K562 (cell line): ENCODE results near the gene THSD8. TPM values are rescaled to one million over a fixed set of nuclear protein-coding genes. Genes with fewer than 3 reads are reported as not detected.

Experiments
- ATAC-seq: fragments of 200-7000 bp; cut with Tn5 transposase; 3 replicates; pipeline ENCODE4 v1.9.1; 2020; ENCODE audit warnings: moderate library complexity
- BruUV-seq: library from RNA; stranded (reverse); fragments of 400-500 nt; replicated peaks from 2 replicates; lab custom pipeline; 2021; lab: Mats Ljungman, UMichigan
- CTCF ChIA-PET: fragments of 300-600 bp; formaldehyde crosslinking; extraction: SDS; loops from one replicate; lab custom pipeline; 2021; ENCODE audit warnings: low intra/inter-chr PET ratio; lab: Yijun Ruan, JAX
- POLR2A ChIA-PET: fragments of 300-600, 350-650 bp; sonication (Branson Sonifier 250); formaldehyde crosslinking; extraction: SDS; loops from one replicate; lab custom pipeline; 2021; ENCODE audit warnings: antibody characterized with exemption, inconsistent platforms; lab: Yijun Ruan, JAX
- DNase-seq, 4 experiments: peaks; one replicate each; pipeline versions ENCODE4 v3.0.0 to v3.0.0-alpha.2; 2011 to 2018; ENCODE audit warnings: low spot score in 3 of 4, mixed read lengths in 3 of 4; ENCODE audit errors: extremely low read depth in 1 of 4
- FAIRE-seq: peaks from 2 replicates; lab custom pipeline; 2011; peaks lifted over from hg19 to GRCh38; lab: Jason Lieb, UNC
- H2AFZ ChIP-seq: 2 replicates; pipeline ENCODE4 v1.6.0; 2011; ENCODE audit warnings: low read depth, low read length, control low read depth, inconsistent platforms
- H3K27ac ChIP-seq: fragments of 200-600 bp; 3 replicates; pipeline ENCODE4 v1.8.0; 2011; ENCODE audit warnings: low read depth, mild to moderate bottlenecking, control low read depth, inconsistent platforms, low read length, moderate library complexity, mixed read lengths; ENCODE audit errors: extremely low read depth
- H3K27me3 ChIP-seq, 2 experiments: fragments of 300-600 bp in 1 of 2; 2 replicates in 1 of 2; 3 replicates in 1 of 2; pipeline versions ENCODE4 v1.6.0 to v1.8.0; 2011; ENCODE audit warnings: inconsistent platforms in 2 of 2, low read length in 2 of 2, mild to moderate bottlenecking in 1 of 2, mixed read lengths in 1 of 2, moderate library complexity in 1 of 2; ENCODE audit not compliant: control insufficient read depth in 2 of 2, insufficient read depth in 2 of 2
- H3K36me3 ChIP-seq: fragments of 300-600 bp; 3 replicates; pipeline ENCODE4 v1.8.0; 2011; ENCODE audit warnings: mild to moderate bottlenecking, low read length, inconsistent platforms; ENCODE audit not compliant: control insufficient read depth, insufficient read depth
- H3K4me1 ChIP-seq, 2 experiments: fragments of 200-600 bp in 1 of 2; replicated peaks in 1 of 2; 2 replicates in 1 of 2; 3 replicates in 1 of 2; pipeline versions ENCODE4 v1.5.1 to v1.8.0; 2011; ENCODE audit warnings: inconsistent platforms in 2 of 2, low read length in 2 of 2, mild to moderate bottlenecking in 1 of 2, mixed read lengths in 1 of 2, moderate library complexity in 1 of 2; ENCODE audit not compliant: control insufficient read depth in 2 of 2, insufficient read depth in 2 of 2
- H3K4me2 ChIP-seq: 2 replicates; pipeline ENCODE4 v1.6.1; 2011; ENCODE audit warnings: low read length, control low read depth, inconsistent platforms, mixed read lengths; ENCODE audit not compliant: insufficient read depth
- H3K4me3 ChIP-seq: fragments of 200-600 bp; sonication (generic), shearing (Covaris generic); 2 replicates; pipeline ENCODE4 v1.5.1; 2016; ENCODE audit warnings: control low read depth, inconsistent platforms
- H3K79me2 ChIP-seq: fragments of 200-600 bp; 3 replicates; pipeline ENCODE4 v1.8.0; 2011; ENCODE audit warnings: low read length, inconsistent platforms; ENCODE audit not compliant: control insufficient read depth, insufficient read depth
- H3K9ac ChIP-seq, 2 experiments: 2 replicates each; pipeline versions ENCODE4 v1.6.0 to v1.6.1; 2011; ENCODE audit warnings: low read depth in 2 of 2, low read length in 2 of 2, control low read depth in 1 of 2, inconsistent platforms in 1 of 2, mild to moderate bottlenecking in 1 of 2, mixed read lengths in 1 of 2; ENCODE audit not compliant: insufficient read depth in 1 of 2
- H3K9me1 ChIP-seq: one replicate; pipeline ENCODE4 v1.6.0; 2011; ENCODE audit warnings: inconsistent platforms, mild to moderate bottlenecking, low read length, moderate library complexity; ENCODE audit not compliant: control insufficient read depth, insufficient read depth
- H3K9me3 ChIP-seq: replicated peaks from 2 replicates; pipeline ENCODE4 v1.5.1; 2011; ENCODE audit warnings: low read depth, low read length, inconsistent platforms; ENCODE audit not compliant: control insufficient read depth, insufficient read depth
- H4K20me1 ChIP-seq: replicated peaks from 2 replicates; pipeline ENCODE4 v1.6.1; 2011; ENCODE audit warnings: low read length, inconsistent platforms, mixed read lengths; ENCODE audit not compliant: control insufficient read depth, insufficient read depth
- BMI1 ChIP-seq: fragments of 150-350 bp; IDR thresholded peaks from 2 replicates; pipeline ENCODE4 v1.6.1; 2014; ENCODE audit warnings: low read length
- EHMT2 ChIP-seq: fragments of 450-650 bp; IDR thresholded peaks from 2 replicates; pipeline ENCODE4 v1.6.1; 2018; ENCODE audit warnings: antibody characterized with exemption
- EP300 ChIP-seq: IDR thresholded peaks from 2 replicates; pipeline ENCODE4 v1.6.1; 2012; ENCODE audit warnings: low read length, improper control_type of control experiment
- GTF2E2 ChIP-seq: fragments of 200-800 bp; sonication (Bioruptor generic); IDR thresholded peaks from 2 replicates; pipeline ENCODE4 v1.6.1; 2016; ENCODE audit warnings: missing genetic modification characterization, missing compliant biosample characterization
- HNRNPLL ChIP-seq: fragments of 200-400 bp; formaldehyde crosslinking; IDR thresholded peaks from 2 replicates; pipeline ENCODE4 v1.6.1; 2017; ENCODE audit warnings: low read length, low read depth, mild to moderate bottlenecking; ENCODE audit not compliant: poor library complexity, severe bottlenecking
- KHSRP ChIP-seq: fragments of 450-650 bp; IDR thresholded peaks from 2 replicates; pipeline ENCODE4 v1.6.1; 2017
- MTA1 ChIP-seq: fragments of 450-650 bp; IDR thresholded peaks from 2 replicates; pipeline ENCODE4 v1.6.1; 2017; ENCODE audit warnings: borderline replicate concordance
- NCOA4 ChIP-seq: fragments of 450-650 bp; IDR thresholded peaks from 2 replicates; pipeline ENCODE4 v1.6.1; 2018; ENCODE audit warnings: mild to moderate bottlenecking; ENCODE audit not compliant: partially characterized antibody
- PHF8 ChIP-seq: fragments of 200-600 bp; sonication (generic); IDR thresholded peaks from 2 replicates; pipeline ENCODE4 v1.6.1; 2012; ENCODE audit warnings: mixed run types, mild to moderate bottlenecking, inconsistent platforms, low read length, moderate library complexity, borderline replicate concordance
- RFX7 ChIP-seq: fragments of 250-450 bp; sonication (Bioruptor Pico); IDR thresholded peaks from 2 replicates; pipeline ENCODE4 v1.5.1; 2021; ENCODE audit warnings: mild to moderate bottlenecking
- TEAD1 ChIP-seq, 2 experiments: fragments of 450-650 bp in 1 of 2; sonication (generic) in 1 of 2; formaldehyde crosslinking; IDR thresholded peaks; 2 replicates each; pipeline versions ENCODE4 v1.4.0 to v1.8.0; 2020 to 2022; ENCODE audit warnings: mild to moderate bottlenecking in 2 of 2, missing genetic modification reagents in 1 of 2
- ZKSCAN3 ChIP-seq: fragments of 250-450 bp; sonication (Bioruptor Pico); IDR thresholded peaks from 2 replicates; pipeline ENCODE4 v1.4.0; 2020
- ZNF124 ChIP-seq: sonication (generic); formaldehyde crosslinking; IDR thresholded peaks from 2 replicates; pipeline ENCODE4 v1.8.1; 2022; ENCODE audit warnings: missing genetic modification reagents
- ZNF274 ChIP-seq: IDR thresholded peaks from 2 replicates; pipeline ENCODE4 v1.6.1; 2011; ENCODE audit warnings: low read depth, mild to moderate bottlenecking, low read length, moderate library complexity, borderline replicate concordance
- ZNF354B ChIP-seq: fragments of 250-450 bp; sonication (Bioruptor Pico); IDR thresholded peaks from 2 replicates; pipeline ENCODE4 v1.4.0; 2020
- ZNF507 ChIP-seq: conservative IDR thresholded peaks from 2 replicates; pipeline ENCODE4 v1.6.1; 2017; ENCODE audit warnings: missing genetic modification characterization, missing compliant biosample characterization
- ZNF586 ChIP-seq: fragments of 450-650 bp; formaldehyde crosslinking; conservative IDR thresholded peaks from 2 replicates; pipeline ENCODE4 v1.4.0; 2020; ENCODE audit warnings: mild to moderate bottlenecking, moderate library complexity
- ZNF766 ChIP-seq: fragments of 200-800 bp; sonication (Bioruptor generic); conservative IDR thresholded peaks from 2 replicates; pipeline ENCODE4 v1.6.1; 2016; ENCODE audit warnings: missing genetic modification characterization, missing compliant biosample characterization
- ZNF79 ChIP-seq: fragments of 250-450 bp; sonication (Bioruptor Pico); IDR thresholded peaks from 2 replicates; pipeline ENCODE4 v1.4.0; 2020; ENCODE audit warnings: low read depth, mild to moderate bottlenecking, moderate library complexity
- WGBS: fragments of 100-300 bp; shearing (Covaris generic); methylation state at CpG from one replicate; pipeline ENCODE4 v1.1.6; 2016; ENCODE audit warnings: low coverage, mixed read lengths; ENCODE audit not compliant: insufficient coverage; ENCODE audit errors: missing lambda C conversion rate; 5-methylcytosine and 5-hydroxymethylcytosine counted together
- in situ Hi-C: fragments of 300-500 bp; cut with MboI; formaldehyde crosslinking; loops from 4 replicates; pipeline ENCODE4 v1.15.0; 2018; ENCODE audit warnings: inconsistent platforms, mixed read lengths
- intact Hi-C: fragments of 100-400 bp; cut with micrococcal nuclease; formaldehyde crosslinking; loops from 2 replicates; pipeline ENCODE4 v1.14.2; 2022
- polyA plus RNA-seq, 8 experiments: library from polyadenylated mRNA; depleted of rRNA in 4 of 8; stranded (reverse) in 5 of 8; unstranded in 3 of 8; fragments of >200 nt; fragmentation: Nextera tagmentation in 2 of 8; fragmentation: Illumina TruSeq in 1 of 8; extraction: Ambion mirVana in 2 of 8; extraction: Trizol in 1 of 8; gene quantifications; 2 replicates each; pipeline versions ENCODE4 v1.2.1 to v1.2.3, GENCODE V29; 2011 to 2014; ENCODE audit warnings: inconsistent platforms in 1 of 8, missing spikeins in 1 of 8
- total RNA-seq, 7 experiments: library from RNA; depleted of rRNA in 6 of 7; stranded (reverse); fragments of >200 nt in 6 of 7; fragmentation: Illumina TruSeq in 2 of 7; extraction: Trizol in 2 of 7; gene quantifications; 2 replicates each; pipeline versions ENCODE4 v1.2.1 to v1.2.3, GENCODE V29; 2011 to 2021; ENCODE audit warnings: low replicate concordance in 1 of 7
- TF ChIP-seq, protein P1 (sequence below): fragments of 200-800 bp; sonication (Bioruptor generic); IDR thresholded peaks from 2 replicates; pipeline ENCODE4 v1.6.1; 2017; ENCODE audit warnings: missing genetic modification characterization, missing compliant biosample characterization
- TF ChIP-seq, protein P2 (sequence below): fragments of 450-650 bp; IDR thresholded peaks from 2 replicates; pipeline ENCODE4 v1.6.1; 2017; ENCODE audit warnings: antibody characterized with exemption, mild to moderate bottlenecking

The THSD8 gene
- total and polyA plus RNA-seq, 9 of the 15 experiments (the other 6 are each of a cell fraction or from before 2014, with no cell fraction given): 8.4 to 42.4 (median 19.9) TPM; not detected in 2

DNA sequence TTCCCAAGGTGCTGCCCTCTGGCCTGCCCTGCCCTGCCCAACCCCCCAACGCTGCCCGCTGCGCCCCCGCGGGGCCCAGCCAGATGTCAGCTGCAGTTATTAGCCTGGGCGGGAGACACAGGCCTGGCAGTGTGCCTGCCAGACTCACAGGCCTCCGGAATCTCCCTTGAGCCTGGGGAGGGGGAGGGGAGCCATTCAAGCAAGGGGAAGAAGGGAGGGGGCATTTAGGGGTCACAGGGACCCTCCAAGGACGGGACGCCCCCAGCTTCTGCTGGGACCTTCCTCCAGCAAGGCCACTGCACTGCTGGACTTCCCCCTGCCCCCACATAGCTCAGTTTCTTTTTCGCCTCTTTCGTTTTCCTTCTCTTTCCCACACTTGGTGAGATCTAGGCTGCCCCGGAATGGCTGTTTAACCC is 13.2 kb upstream of the THSD8 start:
- Histone ChIP-seq H3K9me3 (no peaks in the 10 kb centered on the region), H2AFZ (peak overlapping the region; percentile 76), H3K27me3 (no peaks in the 10 kb centered on the region), H3K9me1 (no peaks in the 10 kb centered on the region), H3K36me3 (no peaks in the 10 kb centered on the region), H3K4me1 (peaks cover 60 to 88% of the 10 kb centered on the region in 2 experiments), H3K9ac (peak overlapping the region; percentile 73 to 87), H4K20me1 (peaks cover 13% of the 10 kb centered on the region; the same call in 1 of the 2 replicates), H3K4me2 (peak overlapping the region; percentile 82), H3K79me2 (peaks cover 35% of the 10 kb centered on the region), H3K4me3 (peak overlapping the region; percentile 83), H3K27ac (peak overlapping the region; percentile 89)
- in situ Hi-C loops (no loop called here), intact Hi-C loops (no loop called here)
- FAIRE-seq (no peak), ATAC-seq (no peak), DNase-seq (peak in 2 of 4 experiments; percentile 53 to 79)
- ChIA-PET POLR2A (interaction anchor here (0.6 to 2.3 kb wide), 8 partner anchors 10 to 607 kb away, joined by 3 to 15 read pairs (median 3); no protein-coding TSS in a partner anchor), CTCF (no interaction called here)
- no TSS peak for BruUV-seq
- 7% methylated on average over 12 of the region's 12 CpGs for WGBS
- TF ChIP-seq ZNF586 (CRISPR knock-in tag) (no peak), ZNF79 (CRISPR knock-in tag) (no peak), ZNF507 (tag) (no peak), KHSRP (no peak), ZNF766 (CRISPR knock-in tag) (no peak), GTF2E2 (tag) (no peak), ZNF124 (CRISPR knock-in tag) (no peak), HNRNPLL (no peak), NCOA4 (no peak), RFX7 (no peak), TEAD1 (CRISPR knock-in tag; IDR thresholded peaks at IDR 0.05) (no peak), EP300 (peak; percentile 39; the same call in 1 of the 2 replicates), ZNF274 (no peak), PHF8 (no peak), MTA1 (no peak), BMI1 (no peak), EHMT2 (no peak), ZKSCAN3 (CRISPR knock-in tag) (no peak), ZNF354B (CRISPR knock-in tag) (no peak)
- TF ChIP-seq, protein P1, sequence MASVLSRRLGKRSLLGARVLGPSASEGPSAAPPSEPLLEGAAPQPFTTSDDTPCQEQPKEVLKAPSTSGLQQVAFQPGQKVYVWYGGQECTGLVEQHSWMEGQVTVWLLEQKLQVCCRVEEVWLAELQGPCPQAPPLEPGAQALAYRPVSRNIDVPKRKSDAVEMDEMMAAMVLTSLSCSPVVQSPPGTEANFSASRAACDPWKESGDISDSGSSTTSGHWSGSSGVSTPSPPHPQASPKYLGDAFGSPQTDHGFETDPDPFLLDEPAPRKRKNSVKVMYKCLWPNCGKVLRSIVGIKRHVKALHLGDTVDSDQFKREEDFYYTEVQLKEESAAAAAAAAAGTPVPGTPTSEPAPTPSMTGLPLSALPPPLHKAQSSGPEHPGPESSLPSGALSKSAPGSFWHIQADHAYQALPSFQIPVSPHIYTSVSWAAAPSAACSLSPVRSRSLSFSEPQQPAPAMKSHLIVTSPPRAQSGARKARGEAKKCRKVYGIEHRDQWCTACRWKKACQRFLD (CRISPR knock-in tag): no peak
- TF ChIP-seq, protein P2, sequence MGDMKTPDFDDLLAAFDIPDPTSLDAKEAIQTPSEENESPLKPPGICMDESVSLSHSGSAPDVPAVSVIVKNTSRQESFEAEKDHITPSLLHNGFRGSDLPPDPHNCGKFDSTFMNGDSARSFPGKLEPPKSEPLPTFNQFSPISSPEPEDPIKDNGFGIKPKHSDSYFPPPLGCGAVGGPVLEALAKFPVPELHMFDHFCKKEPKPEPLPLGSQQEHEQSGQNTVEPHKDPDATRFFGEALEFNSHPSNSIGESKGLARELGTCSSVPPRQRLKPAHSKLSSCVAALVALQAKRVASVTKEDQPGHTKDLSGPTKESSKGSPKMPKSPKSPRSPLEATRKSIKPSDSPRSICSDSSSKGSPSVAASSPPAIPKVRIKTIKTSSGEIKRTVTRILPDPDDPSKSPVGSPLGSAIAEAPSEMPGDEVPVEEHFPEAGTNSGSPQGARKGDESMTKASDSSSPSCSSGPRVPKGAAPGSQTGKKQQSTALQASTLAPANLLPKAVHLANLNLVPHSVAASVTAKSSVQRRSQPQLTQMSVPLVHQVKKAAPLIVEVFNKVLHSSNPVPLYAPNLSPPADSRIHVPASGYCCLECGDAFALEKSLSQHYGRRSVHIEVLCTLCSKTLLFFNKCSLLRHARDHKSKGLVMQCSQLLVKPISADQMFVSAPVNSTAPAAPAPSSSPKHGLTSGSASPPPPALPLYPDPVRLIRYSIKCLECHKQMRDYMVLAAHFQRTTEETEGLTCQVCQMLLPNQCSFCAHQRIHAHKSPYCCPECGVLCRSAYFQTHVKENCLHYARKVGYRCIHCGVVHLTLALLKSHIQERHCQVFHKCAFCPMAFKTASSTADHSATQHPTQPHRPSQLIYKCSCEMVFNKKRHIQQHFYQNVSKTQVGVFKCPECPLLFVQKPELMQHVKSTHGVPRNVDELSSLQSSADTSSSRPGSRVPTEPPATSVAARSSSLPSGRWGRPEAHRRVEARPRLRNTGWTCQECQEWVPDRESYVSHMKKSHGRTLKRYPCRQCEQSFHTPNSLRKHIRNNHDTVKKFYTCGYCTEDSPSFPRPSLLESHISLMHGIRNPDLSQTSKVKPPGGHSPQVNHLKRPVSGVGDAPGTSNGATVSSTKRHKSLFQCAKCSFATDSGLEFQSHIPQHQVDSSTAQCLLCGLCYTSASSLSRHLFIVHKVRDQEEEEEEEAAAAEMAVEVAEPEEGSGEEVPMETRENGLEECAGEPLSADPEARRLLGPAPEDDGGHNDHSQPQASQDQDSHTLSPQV: peak; percentile 89
